ENCODE results near the gene PRR20D.
"Not testable (repeated sequence)": the region's sequence is repeated elsewhere in the genome, so short reads cannot be mapped to it uniquely, and the experiment has no call there.

The PRR20D gene

DNA sequence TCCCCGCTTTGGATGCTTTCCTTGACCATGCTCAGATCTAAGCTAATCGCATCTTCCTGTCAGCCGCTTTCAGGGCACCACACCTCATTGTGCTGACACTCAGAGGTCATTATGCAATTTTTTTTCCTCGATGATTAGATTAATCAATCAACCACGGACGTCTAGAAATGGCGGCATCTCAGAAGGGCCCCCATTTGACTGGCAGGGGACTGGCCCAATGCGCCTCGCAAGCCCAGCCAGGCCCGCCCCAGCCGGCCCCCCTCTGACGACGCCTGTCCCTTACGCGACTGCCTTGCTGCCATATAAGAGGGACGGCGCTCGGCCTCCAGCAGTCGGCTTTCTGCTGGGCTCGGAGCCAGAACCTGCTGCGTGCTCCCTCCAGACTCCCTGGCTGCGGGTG, at the start of gene PRR20D:
Gene PRR20D (plus strand): TSS at position 301 of the 400 bp plus-strand sequence. CDS start 387 bp downstream, outside the sequence.
- ATAC-seq = not testable (repeated sequence)

- no peak for ATAC-seq
Measured at GRCh38 chr13:57114945-57115344, 45.5 kb upstream of the PRR20D start.

GRCh38 chr13:57123681-57124080, 36.8 kb upstream of the PRR20D start:
- ATAC-seq = no peak

DNA sequence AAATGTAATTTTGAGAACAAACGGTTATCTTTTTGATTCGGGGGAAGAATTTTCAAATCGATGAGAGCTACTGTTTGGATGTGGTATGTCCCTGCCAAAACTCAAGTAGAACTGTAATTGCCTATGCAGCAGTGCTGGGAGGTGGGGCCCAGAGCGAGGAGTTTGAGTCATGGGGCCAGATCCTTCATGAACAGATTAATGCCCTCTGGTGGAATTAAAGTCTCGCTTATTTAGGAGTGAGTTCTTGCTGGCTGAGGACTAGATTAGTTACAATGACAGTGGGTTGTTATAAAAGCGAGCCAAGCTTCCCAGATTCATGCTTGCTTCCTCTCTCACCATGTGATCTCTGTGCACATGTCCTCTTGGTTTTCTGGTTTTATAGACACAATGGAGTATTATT, 31.5 kb upstream of the PRR20D start:
- ATAC-seq = no peak

GRCh38 chr13:57136093-57136492, 24.3 kb upstream of the PRR20D start:
- no peak for ATAC-seq

- ATAC-seq = no peak
Measured at GRCh38 chr13:57137585-57137984, 22.8 kb upstream of the PRR20D start.

DNA sequence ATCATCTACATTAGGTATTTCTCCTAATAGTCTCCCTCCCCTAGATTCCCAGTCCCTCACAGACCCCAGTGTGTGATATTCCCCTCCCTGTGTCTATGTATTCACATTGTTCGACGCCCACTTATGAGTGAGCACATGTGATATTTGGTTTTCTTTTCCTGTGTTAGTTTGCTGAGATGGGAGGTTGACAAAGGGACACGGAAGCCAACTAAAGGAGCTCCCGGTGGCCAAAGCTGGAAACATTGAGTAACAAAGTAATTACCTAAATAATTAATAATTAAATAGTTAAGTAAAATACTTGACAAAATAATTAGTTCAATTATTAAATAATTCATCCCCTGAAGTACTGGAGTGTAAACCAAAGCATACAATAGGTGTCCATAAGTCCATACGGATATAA, 21.4 kb upstream of the PRR20D start:
- no peak for ATAC-seq

DNA sequence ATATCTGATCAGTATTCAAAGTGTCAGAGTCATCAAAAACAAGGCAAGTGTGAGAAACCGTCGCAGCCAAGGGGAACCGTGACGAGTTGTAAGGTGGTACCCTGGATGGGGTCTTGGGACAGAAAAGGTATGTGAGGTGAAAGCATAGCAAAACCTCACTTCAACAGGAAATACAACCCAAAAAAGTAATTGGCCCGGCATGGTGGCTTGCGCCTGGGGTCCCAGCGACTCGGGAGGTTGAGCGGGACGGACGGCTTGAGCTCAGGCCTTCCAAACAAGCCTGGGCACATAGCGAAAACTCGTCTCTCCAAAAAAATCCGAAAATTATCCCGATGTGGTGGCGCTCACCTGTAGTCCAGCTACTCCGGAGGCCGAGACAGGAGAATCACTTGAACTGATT, 20.7 kb upstream of the PRR20D start:
- not testable (repeated sequence) for ATAC-seq

- not testable (repeated sequence) for ATAC-seq
Measured at GRCh38 chr13:57140235-57140968, 20.0 kb upstream of the PRR20D start, which contains the start of gene PRR20A. Gene PRR20A, plus strand, starts transcription at chr13:57140918. Its CDS starts 387 bp downstream, at chr13:57141305.

DNA sequence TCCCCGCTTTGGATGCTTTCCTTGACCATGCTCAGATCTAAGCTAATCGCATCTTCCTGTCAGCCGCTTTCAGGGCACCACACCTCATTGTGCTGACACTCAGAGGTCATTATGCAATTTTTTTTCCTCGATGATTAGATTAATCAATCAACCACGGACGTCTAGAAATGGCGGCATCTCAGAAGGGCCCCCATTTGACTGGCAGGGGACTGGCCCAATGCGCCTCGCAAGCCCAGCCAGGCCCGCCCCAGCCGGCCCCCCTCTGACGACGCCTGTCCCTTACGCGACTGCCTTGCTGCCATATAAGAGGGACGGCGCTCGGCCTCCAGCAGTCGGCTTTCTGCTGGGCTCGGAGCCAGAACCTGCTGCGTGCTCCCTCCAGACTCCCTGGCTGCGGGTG, 13.2 kb upstream of the PRR20D start, which contains the start of gene PRR20B:
Gene PRR20B (plus strand): TSS at position 301 of the 400 bp plus-strand sequence. CDS start 387 bp downstream, outside the sequence.
- ATAC-seq = not testable (repeated sequence)

DNA sequence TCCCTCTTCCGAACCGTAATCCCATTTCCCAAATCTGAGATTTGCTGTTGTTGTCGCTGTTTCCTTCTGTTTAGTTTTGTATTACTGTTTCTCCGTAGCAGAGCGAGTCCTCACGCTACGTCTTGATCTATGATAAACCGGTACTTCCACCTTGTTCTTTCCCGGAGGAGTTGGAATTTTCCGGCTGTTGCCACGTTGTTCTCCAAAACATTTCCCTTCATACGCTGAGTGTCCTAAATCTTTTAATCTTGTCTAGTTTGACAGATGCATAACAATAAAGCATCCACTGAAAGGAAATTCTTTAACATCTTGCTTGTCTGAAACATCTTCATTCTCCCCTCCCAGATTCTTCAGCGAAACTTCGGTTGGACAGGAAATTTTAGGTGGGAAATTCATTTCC, 12.3 kb upstream of the PRR20D start:
- not testable (repeated sequence) for ATAC-seq

GRCh38 chr13:57153761-57154160, 6.7 kb upstream of the PRR20D start, which contains the start of gene PRR20C:
Gene PRR20C, plus strand, starts transcription at chr13:57154061. Its CDS starts 387 bp downstream, at chr13:57154448.
- ATAC-seq = not testable (repeated sequence)

DNA sequence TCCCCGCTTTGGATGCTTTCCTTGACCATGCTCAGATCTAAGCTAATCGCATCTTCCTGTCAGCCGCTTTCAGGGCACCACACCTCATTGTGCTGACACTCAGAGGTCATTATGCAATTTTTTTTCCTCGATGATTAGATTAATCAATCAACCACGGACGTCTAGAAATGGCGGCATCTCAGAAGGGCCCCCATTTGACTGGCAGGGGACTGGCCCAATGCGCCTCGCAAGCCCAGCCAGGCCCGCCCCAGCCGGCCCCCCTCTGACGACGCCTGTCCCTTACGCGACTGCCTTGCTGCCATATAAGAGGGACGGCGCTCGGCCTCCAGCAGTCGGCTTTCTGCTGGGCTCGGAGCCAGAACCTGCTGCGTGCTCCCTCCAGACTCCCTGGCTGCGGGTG, 6.5 kb downstream of the PRR20D start, which contains the start of gene PRR20E:
Gene PRR20E (plus strand): TSS at position 301 of the 400 bp plus-strand sequence. CDS start 387 bp downstream, outside the sequence.
- not testable (repeated sequence) for ATAC-seq

GRCh38 chr13:57191667-57192066, 31.2 kb downstream of the PRR20D start:
- ATAC-seq = no peak

DNA sequence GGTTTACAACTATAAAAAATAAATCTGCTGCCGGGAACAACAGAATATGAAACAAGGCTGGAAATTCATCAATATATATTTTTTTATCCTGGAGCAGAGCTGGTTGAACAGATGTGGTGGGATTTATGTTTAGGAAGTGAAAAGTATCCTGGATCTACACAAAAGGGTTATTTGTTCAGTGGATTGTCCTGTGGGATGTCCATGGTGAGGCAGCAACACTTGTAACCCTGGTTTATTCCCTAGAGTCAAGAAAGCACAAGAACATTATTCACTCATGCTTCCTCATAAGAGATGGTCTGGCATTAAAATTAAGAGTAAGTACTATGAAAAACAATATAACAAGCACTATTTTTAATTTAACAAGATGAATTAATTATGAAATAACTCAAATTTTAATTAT, 52.6 kb downstream of the PRR20D start:
- ATAC-seq = no peak
